GM23338 (cell line): ENCODE measurements around the gene BLOC1S5. TPM values are rescaled to one million over a fixed set of nuclear protein-coding genes. Genes with fewer than 3 reads are reported as not detected.

Experiments
- ATAC-seq: fragments of 200-7000 bp; cut with Tn5 transposase; 3 replicates; pipeline ENCODE4 v1.9.1; 2020
- DNase-seq: peaks from one replicate; pipeline ENCODE4 v3.0.0-alpha.2; 2015; ENCODE audit warnings: low spot score
- H2AFZ ChIP-seq: fragments of 200-600 bp; sonication (generic); 2 replicates; pipeline ENCODE4 v1.8.0; 2016; ENCODE audit warnings: antibody characterized with exemption, mild to moderate bottlenecking, moderate library complexity
- H3F3A ChIP-seq: fragments of 200-600 bp; sonication (generic); replicated peaks from 2 replicates; pipeline ENCODE4 v1.8.0; 2017; ENCODE audit warnings: antibody characterized with exemption, mixed run types, low read depth
- H3K27ac ChIP-seq: fragments of 200-600 bp; sonication (generic); 2 replicates; pipeline ENCODE4 v1.6.1; 2016; ENCODE audit warnings: low read depth
- H3K27me3 ChIP-seq: fragments of 200-600 bp; sonication (generic); 2 replicates; pipeline ENCODE4 v1.8.0; 2016; ENCODE audit warnings: mild to moderate bottlenecking, mixed run types, moderate library complexity; ENCODE audit not compliant: insufficient read depth
- H3K36me3 ChIP-seq: fragments of 200-600 bp; sonication (generic); 2 replicates; pipeline ENCODE4 v1.8.0; 2016; ENCODE audit warnings: mild to moderate bottlenecking; ENCODE audit not compliant: insufficient read depth
- H3K4me1 ChIP-seq: fragments of 200-600 bp; sonication (generic); 2 replicates; pipeline ENCODE4 v1.8.0; 2016; ENCODE audit warnings: mild to moderate bottlenecking, moderate library complexity; ENCODE audit not compliant: insufficient read depth
- H3K4me2 ChIP-seq: fragments of 200-600 bp; sonication (generic); 2 replicates; pipeline ENCODE4 v1.7.1; 2017; ENCODE audit warnings: mixed run types
- H3K4me3 ChIP-seq: fragments of 200-600 bp; sonication (generic); 2 replicates; pipeline ENCODE4 v1.6.1; 2016; ENCODE audit warnings: mixed run types
- H3K79me2 ChIP-seq: fragments of 200-600 bp; sonication (generic); replicated peaks from 2 replicates; pipeline ENCODE4 v1.8.0; 2017; ENCODE audit warnings: mild to moderate bottlenecking; ENCODE audit not compliant: insufficient read depth
- H3K9me2 ChIP-seq: fragments of 200-600 bp; sonication (generic); 2 replicates; pipeline ENCODE4 v1.8.0; 2017; ENCODE audit not compliant: insufficient read depth
- H4K20me1 ChIP-seq: fragments of 200-600 bp; sonication (generic); replicated peaks from 2 replicates; pipeline ENCODE4 v1.8.0; 2017; ENCODE audit warnings: mild to moderate bottlenecking; ENCODE audit not compliant: insufficient read depth
- H3K27ac Mint-ChIP-seq: 2 replicates; pipeline ENCODE4 v1.8.0; 2020; ENCODE audit warnings: inconsistent platforms, mild to moderate bottlenecking, moderate library complexity, mixed read lengths
- H3K27me3 Mint-ChIP-seq: 3 replicates; pipeline ENCODE4 v1.8.0; 2022; ENCODE audit warnings: low read depth, mild to moderate bottlenecking, moderate library complexity, mixed read lengths, inconsistent platforms; ENCODE audit not compliant: insufficient read depth, poor library complexity
- H3K36me3 Mint-ChIP-seq: 3 replicates; pipeline ENCODE4 v1.8.0; 2021; ENCODE audit warnings: low read depth, mild to moderate bottlenecking, inconsistent platforms, moderate library complexity, mixed read lengths
- H3K4me1 Mint-ChIP-seq: 3 replicates; pipeline ENCODE4 v1.8.0; 2020; ENCODE audit warnings: mild to moderate bottlenecking, inconsistent platforms, mixed read lengths
- H3K4me3 Mint-ChIP-seq: 3 replicates; pipeline ENCODE4 v1.8.0; 2021; ENCODE audit warnings: moderate library complexity, mild to moderate bottlenecking, inconsistent platforms, mixed read lengths
- H3K9me3 Mint-ChIP-seq: 3 replicates; pipeline ENCODE4 v1.8.0; 2020; ENCODE audit warnings: moderate library complexity, mild to moderate bottlenecking, inconsistent platforms, mixed read lengths
- CREB1 ChIP-seq: fragments of 250-450 bp; sonication (Bioruptor Pico); IDR thresholded peaks from 2 replicates; pipeline ENCODE4 v1.5.0; 2020; ENCODE audit warnings: low read depth, mild to moderate bottlenecking, moderate library complexity
- CTCF ChIP-seq, 2 experiments: fragments of 200-600 bp in 1 of 2; sonication (generic) in 1 of 2; conservative IDR thresholded peaks; 2 replicates each; pipeline versions ENCODE4 v1.5.1 to v1.6.1; 2016 to 2017; ENCODE audit warnings: antibody characterized with exemption in 2 of 2, low read depth in 2 of 2, mild to moderate bottlenecking in 2 of 2, moderate library complexity in 1 of 2
- EZH2 ChIP-seq: fragments of 200-600 bp; sonication (generic); IDR thresholded peaks from one replicate; pipeline ENCODE4 v1.8.0; 2017; ENCODE audit warnings: antibody characterized with exemption, mild to moderate bottlenecking, low read depth; ENCODE audit not compliant: unreplicated experiment
- EZH2phosphoT487 ChIP-seq: fragments of 200-600 bp; sonication (generic); IDR thresholded peaks from one replicate; pipeline ENCODE4 v1.8.1; 2018; ENCODE audit warnings: antibody characterized with exemption; ENCODE audit not compliant: unreplicated experiment
- JUNB ChIP-seq: IDR thresholded peaks from one replicate; pipeline ENCODE4 v1.6.1; 2016; ENCODE audit warnings: antibody characterized with exemption; ENCODE audit not compliant: unreplicated experiment
- POLR2AphosphoS5 ChIP-seq: IDR thresholded peaks from 2 replicates; pipeline ENCODE4 v1.6.1; 2016; ENCODE audit warnings: antibody characterized with exemption, low read depth
- STAT1 ChIP-seq: IDR thresholded peaks from one replicate; pipeline ENCODE4 v1.6.1; 2016; ENCODE audit warnings: antibody characterized with exemption; ENCODE audit not compliant: unreplicated experiment
- ZNF462 ChIP-seq: fragments of 250-450 bp; sonication (Bioruptor Pico); IDR thresholded peaks from 2 replicates; pipeline ENCODE4 v1.5.0; 2020; ENCODE audit warnings: mild to moderate bottlenecking, moderate library complexity
- polyA plus RNA-seq: library from polyadenylated mRNA; unstranded; fragments of >200 nt; fragmentation: Nextera tagmentation; extraction: Ambion mirVana; gene quantifications from 2 replicates; pipeline ENCODE4 v1.2.1, GENCODE V29; 2016
- total RNA-seq: library from RNA; depleted of rRNA; stranded (reverse); fragments of >200 nt; shearing (Covaris generic); gene quantifications from 2 replicates; pipeline ENCODE4 v1.2.3, GENCODE V29; 2014

The BLOC1S5 gene
- total and polyA plus RNA-seq, 2 experiments from 2014 or later, result 14.9 to 16.6 TPM

- TF ChIP-seq ZNF462 (no peak), EZH2phosphoT487 (no peak), STAT1 (no peak)
Observed at GRCh38 chr6:7991536-7991935, 72.7 kb downstream of the BLOC1S5 start (continued).

GRCh38 chr6:7986219-7986618, 78.0 kb downstream of the BLOC1S5 start:
- Histone ChIP-seq H3K9me2 (no peaks in the 10 kb centered on the region), H3K36me3 (no peaks in the 10 kb centered on the region), H4K20me1 (no peaks in the 10 kb centered on the region; the same call in 1 of the 2 replicates), H3K27me3 (no peaks in the 10 kb centered on the region), H3K4me1 (no peaks in the 10 kb centered on the region), H3K79me2 (no peaks in the 10 kb centered on the region), H3F3A (no peaks in the 10 kb centered on the region), H3K27ac (no peak overlapping the region), H3K4me2 (no peak overlapping the region), H3K4me3 (no peak overlapping the region), H2AFZ (no peak overlapping the region)
- Mint-ChIP-seq H3K36me3 (no peaks in the 10 kb centered on the region), H3K27me3 (no peaks in the 10 kb centered on the region), H3K27ac (no peak overlapping the region), H3K4me3 (no peak overlapping the region), H3K9me3 (no peaks in the 10 kb centered on the region; the same call in 1 of the 3 replicates), H3K4me1 (no peaks in the 10 kb centered on the region; the same call in 2 of the 3 replicates)
- DNase-seq (no peak), ATAC-seq (no peak)
- no peak for TF ChIP-seq EZH2
- no peak for TF ChIP-seq CTCF (conservative IDR thresholded peaks at IDR 0.05; ENCODE audit: low read depth in 2 of 2)
- no peak for TF ChIP-seq POLR2AphosphoS5
- TF ChIP-seq JUNB, result no peak
- no peak for TF ChIP-seq ZNF462
- no peak for TF ChIP-seq CREB1 (CRISPR knock-in tag)
- no peak for TF ChIP-seq EZH2phosphoT487
